ENCODE results near the gene PAPPA2. TPM values are rescaled to one million over a fixed set of nuclear protein-coding genes. Genes with fewer than 3 reads are reported as not detected.

PAPPA2 gene
- total and polyA plus RNA-seq, 10 of the 15 experiments (the other 5 are each of a cell fraction or from before 2014, with no cell fraction given): under 0.01 to 0.06 (median 0.03) TPM; not detected in 7

DNA sequence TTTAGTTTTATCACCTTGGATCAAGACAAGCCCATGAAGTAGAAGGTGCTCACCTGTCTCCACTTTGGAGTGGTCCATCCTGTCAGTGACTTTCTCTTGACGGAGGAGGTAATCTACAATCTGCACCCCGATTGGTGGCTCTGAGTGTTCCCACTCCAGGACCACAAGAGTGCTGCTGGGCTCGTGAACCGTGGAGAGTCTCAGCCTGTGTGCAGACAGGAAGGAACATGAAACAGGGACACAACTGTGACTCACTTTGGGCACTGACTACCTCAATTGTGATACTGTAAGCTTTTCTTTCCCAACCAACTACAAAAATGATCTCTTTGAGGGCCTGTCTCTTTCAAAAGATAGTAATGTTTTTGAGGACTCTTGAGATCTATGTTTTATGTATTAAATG, 421.3 kb downstream of the PAPPA2 start:
- ChIA-PET POLR2A (no interaction called here), RAD21 (ENCODE audit: unreplicated experiment) (no interaction called here), CTCF (interaction anchor here (1.3 kb wide), 1 partner anchor 324 kb away, joined by 3 read pairs; no protein-coding TSS in a partner anchor), SMC1A (ENCODE audit: uncharacterized antibody, unreplicated experiment) (interaction anchor here (1.1 kb wide), 1 partner anchor 325 kb away, joined by 3 read pairs; no protein-coding TSS in a partner anchor)
- intact Hi-C loops (cut with micrococcal nuclease; ENCODE audit: unreplicated experiment) (loop anchor here (5.0 kb wide), 1 partner anchor 192 kb away; no protein-coding TSS in a partner anchor), in situ Hi-C loops (cut with MboI) (loop anchor here (5.0 to 10.0 kb wide), 2 partner anchors 327 to 509 kb away; no protein-coding TSS in a partner anchor)
- DNase-seq (ENCODE audit: low read depth, low spot score) (no peak), ATAC-seq (no peak), FAIRE-seq (no peak)
- H3K36me3 ChIP-seq (ENCODE audit: control insufficient read depth in 2 of 2, insufficient read depth in 2 of 2, low read length in 1 of 2): no peaks in the 10 kb centered on the region
- BruUV-seq (replicated peaks): no TSS peak
- H3K4me1 ChIP-seq (ENCODE audit: control insufficient read depth, insufficient read depth, low read length): no peaks in the 10 kb centered on the region
- no peak overlapping the region for H2AFZ ChIP-seq (ENCODE audit: control insufficient read depth, low read depth, low read length)
- no peak overlapping the region for H3K4me3 ChIP-seq
- H3K9me3 ChIP-seq (replicated peaks; ENCODE audit: control insufficient read depth, insufficient read depth, low read length): no peaks in the 10 kb centered on the region
- peaks cover 2 to 3% of the 10 kb centered on the region in 2 experiments; a peak in 2 of 4 replicates for H3K27me3 ChIP-seq (replicated peaks in 1 of 2; ENCODE audit: control insufficient read depth in 2 of 2, insufficient read depth in 2 of 2, low read length in 1 of 2)
- H3K9ac ChIP-seq (ENCODE audit: control insufficient read depth, insufficient read depth, low read length): no peak overlapping the region
- no peaks in the 10 kb centered on the region for H3K79me2 ChIP-seq (ENCODE audit: control insufficient read depth, insufficient read depth, low read length)
- no peak overlapping the region for H3K27ac ChIP-seq (ENCODE audit: control insufficient read depth, insufficient read depth)
- H4K20me1 ChIP-seq (ENCODE audit: control insufficient read depth, insufficient read depth): no peaks in the 10 kb centered on the region
- TF ChIP-seq RELA (IDR thresholded peaks at IDR 0.05; ENCODE audit: borderline replicate concordance, partially characterized antibody) (no peak), BACH1 (IDR thresholded peaks at IDR 0.05; ENCODE audit: borderline replicate concordance) (no peak), HDAC6 (IDR thresholded peaks at IDR 0.05; ENCODE audit: unreplicated experiment) (no peak), IRF4 (IDR thresholded peaks at IDR 0.05; ENCODE audit: low read depth, low read length) (no peak), NBN (IDR thresholded peaks at IDR 0.05) (no peak), ESRRA (IDR thresholded peaks at IDR 0.05; ENCODE audit: low read length) (no peak), IKZF1 (conservative IDR thresholded peaks at IDR 0.05) (no peak), FOS (IDR thresholded peaks at IDR 0.05; ENCODE audit: borderline replicate concordance, extremely low read depth, insufficient read length) (no peak), RCOR1 (conservative IDR thresholded peaks at IDR 0.05; ENCODE audit: low read depth, low read length) (no peak), NR2C2 (IDR thresholded peaks at IDR 0.05; ENCODE audit: borderline replicate concordance, control insufficient read depth, insufficient read length, low read depth) (no peak), BRCA1 (IDR thresholded peaks at IDR 0.05; ENCODE audit: low read depth, low read length) (no peak)
- TF ChIP-seq, protein P1, sequence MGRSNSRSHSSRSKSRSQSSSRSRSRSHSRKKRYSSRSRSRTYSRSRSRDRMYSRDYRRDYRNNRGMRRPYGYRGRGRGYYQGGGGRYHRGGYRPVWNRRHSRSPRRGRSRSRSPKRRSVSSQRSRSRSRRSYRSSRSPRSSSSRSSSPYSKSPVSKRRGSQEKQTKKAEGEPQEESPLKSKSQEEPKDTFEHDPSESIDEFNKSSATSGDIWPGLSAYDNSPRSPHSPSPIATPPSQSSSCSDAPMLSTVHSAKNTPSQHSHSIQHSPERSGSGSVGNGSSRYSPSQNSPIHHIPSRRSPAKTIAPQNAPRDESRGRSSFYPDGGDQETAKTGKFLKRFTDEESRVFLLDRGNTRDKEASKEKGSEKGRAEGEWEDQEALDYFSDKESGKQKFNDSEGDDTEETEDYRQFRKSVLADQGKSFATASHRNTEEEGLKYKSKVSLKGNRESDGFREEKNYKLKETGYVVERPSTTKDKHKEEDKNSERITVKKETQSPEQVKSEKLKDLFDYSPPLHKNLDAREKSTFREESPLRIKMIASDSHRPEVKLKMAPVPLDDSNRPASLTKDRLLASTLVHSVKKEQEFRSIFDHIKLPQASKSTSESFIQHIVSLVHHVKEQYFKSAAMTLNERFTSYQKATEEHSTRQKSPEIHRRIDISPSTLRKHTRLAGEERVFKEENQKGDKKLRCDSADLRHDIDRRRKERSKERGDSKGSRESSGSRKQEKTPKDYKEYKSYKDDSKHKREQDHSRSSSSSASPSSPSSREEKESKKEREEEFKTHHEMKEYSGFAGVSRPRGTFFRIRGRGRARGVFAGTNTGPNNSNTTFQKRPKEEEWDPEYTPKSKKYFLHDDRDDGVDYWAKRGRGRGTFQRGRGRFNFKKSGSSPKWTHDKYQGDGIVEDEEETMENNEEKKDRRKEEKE (IDR thresholded peaks at IDR 0.05): no peak
- TF ChIP-seq, protein P2, sequence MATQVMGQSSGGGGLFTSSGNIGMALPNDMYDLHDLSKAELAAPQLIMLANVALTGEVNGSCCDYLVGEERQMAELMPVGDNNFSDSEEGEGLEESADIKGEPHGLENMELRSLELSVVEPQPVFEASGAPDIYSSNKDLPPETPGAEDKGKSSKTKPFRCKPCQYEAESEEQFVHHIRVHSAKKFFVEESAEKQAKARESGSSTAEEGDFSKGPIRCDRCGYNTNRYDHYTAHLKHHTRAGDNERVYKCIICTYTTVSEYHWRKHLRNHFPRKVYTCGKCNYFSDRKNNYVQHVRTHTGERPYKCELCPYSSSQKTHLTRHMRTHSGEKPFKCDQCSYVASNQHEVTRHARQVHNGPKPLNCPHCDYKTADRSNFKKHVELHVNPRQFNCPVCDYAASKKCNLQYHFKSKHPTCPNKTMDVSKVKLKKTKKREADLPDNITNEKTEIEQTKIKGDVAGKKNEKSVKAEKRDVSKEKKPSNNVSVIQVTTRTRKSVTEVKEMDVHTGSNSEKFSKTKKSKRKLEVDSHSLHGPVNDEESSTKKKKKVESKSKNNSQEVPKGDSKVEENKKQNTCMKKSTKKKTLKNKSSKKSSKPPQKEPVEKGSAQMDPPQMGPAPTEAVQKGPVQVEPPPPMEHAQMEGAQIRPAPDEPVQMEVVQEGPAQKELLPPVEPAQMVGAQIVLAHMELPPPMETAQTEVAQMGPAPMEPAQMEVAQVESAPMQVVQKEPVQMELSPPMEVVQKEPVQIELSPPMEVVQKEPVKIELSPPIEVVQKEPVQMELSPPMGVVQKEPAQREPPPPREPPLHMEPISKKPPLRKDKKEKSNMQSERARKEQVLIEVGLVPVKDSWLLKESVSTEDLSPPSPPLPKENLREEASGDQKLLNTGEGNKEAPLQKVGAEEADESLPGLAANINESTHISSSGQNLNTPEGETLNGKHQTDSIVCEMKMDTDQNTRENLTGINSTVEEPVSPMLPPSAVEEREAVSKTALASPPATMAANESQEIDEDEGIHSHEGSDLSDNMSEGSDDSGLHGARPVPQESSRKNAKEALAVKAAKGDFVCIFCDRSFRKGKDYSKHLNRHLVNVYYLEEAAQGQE (IDR thresholded peaks at IDR 0.05; ENCODE audit: low read depth, low read length): no peak
- TF ChIP-seq, protein P3, sequence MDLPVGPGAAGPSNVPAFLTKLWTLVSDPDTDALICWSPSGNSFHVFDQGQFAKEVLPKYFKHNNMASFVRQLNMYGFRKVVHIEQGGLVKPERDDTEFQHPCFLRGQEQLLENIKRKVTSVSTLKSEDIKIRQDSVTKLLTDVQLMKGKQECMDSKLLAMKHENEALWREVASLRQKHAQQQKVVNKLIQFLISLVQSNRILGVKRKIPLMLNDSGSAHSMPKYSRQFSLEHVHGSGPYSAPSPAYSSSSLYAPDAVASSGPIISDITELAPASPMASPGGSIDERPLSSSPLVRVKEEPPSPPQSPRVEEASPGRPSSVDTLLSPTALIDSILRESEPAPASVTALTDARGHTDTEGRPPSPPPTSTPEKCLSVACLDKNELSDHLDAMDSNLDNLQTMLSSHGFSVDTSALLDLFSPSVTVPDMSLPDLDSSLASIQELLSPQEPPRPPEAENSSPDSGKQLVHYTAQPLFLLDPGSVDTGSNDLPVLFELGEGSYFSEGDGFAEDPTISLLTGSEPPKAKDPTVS (IDR thresholded peaks at IDR 0.05; ENCODE audit: low read depth, low read length): no peak
- 25% methylated on average over 4 of the region's 4 CpGs for WGBS (ENCODE audit: insufficient coverage, insufficient replicate concordance, low lambda C conversion rate, missing lambda C conversion rate)
- no peak overlapping the region for H3K4me2 ChIP-seq (ENCODE audit: control insufficient read depth, insufficient read depth)
